ENCODE data around the gene DLL1. TPM values are rescaled to one million over a fixed set of nuclear protein-coding genes. Genes with fewer than 3 reads are reported as not detected.

The DLL1 gene
- total RNA-seq, 1 donor: 0.36 TPM

DNA sequence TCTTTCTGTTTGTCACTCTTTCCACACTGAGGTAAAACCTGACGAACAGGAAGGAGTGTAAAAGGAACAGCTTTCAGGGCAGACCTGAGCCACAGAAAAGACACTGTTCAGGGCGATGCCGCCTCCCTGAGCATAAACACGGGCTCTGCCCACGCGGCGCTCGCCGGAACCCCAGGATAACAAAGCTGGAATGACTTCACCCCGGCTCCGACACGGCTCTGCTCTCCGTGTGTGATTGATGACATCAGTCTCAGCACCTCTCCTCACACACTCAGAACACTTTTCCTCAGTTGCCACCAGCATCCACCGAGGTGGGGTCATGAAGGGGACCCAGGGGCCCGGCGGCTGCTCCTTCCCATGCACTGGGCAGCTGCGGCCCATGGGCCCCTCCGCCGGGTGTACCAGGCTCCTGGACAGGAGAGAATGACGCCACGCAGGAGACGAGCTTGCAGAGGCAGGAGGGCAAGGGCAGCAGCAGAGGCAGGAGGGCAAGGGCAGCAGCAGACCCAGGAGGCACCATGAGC lies 43.6 kb downstream of the DLL1 start:
- Histone ChIP-seq H2AFZ (ENCODE audit: low read length) (no peak overlapping the region), H3K27me3 (ENCODE audit: insufficient read depth, low read length) (peaks cover 25% of the 10 kb centered on the region), H3K36me3 (ENCODE audit: insufficient read depth, low read length) (no peaks in the 10 kb centered on the region), H3K4me2 (ENCODE audit: insufficient read depth, low read length) (peak overlapping the region; percentile 32), H3K27ac (ENCODE audit: low read depth, low read length) (no peak overlapping the region), H4K20me1 (ENCODE audit: insufficient read depth, low read length) (no peaks in the 10 kb centered on the region), H3K4me1 (ENCODE audit: insufficient read depth, low read length) (no peaks in the 10 kb centered on the region), H3K9me3 (ENCODE audit: low read depth, low read length) (no peaks in the 10 kb centered on the region), H3K79me2 (ENCODE audit: insufficient read depth, low read length) (no peaks in the 10 kb centered on the region), H3K4me3 (ENCODE audit: insufficient read depth, low read length) (peak overlapping the region; percentile 16)
- TF ChIP-seq CTCF (IDR thresholded peaks at IDR 0.05; ENCODE audit: extremely low read depth, low read depth, low read length): no peak
- no peak for DNase-seq (ENCODE audit: insufficient read length, low spot score, missing footprints)

DNA sequence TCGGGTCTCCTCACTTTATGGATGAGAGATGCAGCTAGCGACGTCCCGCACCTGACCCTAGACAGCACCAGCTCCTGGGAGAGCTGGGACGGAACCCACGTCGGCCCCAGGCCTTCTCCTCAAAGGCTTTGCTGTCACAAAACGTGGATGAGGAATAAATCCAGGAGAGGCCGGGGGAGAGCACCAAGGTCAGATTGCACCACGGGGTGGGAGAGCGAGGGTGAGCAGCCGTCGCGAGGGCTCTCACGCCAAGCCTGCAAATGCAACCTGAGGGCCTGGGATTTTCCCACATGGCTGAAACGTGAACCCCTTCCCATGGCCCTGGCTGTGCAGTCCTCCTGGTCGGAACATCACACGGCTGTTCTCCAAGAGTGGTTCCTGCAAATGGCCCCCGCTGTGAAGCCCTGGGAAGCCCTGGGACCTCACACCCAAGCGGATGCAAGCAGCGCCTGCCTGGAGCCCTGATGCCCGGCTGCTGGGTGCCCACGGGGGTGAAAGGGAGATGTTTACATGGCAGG lies 45.3 kb downstream of the DLL1 start:
- Histone ChIP-seq H3K9me3 (ENCODE audit: low read depth, low read length) (no peaks in the 10 kb centered on the region), H3K27ac (ENCODE audit: low read depth, low read length) (no peak overlapping the region), H3K4me2 (ENCODE audit: insufficient read depth, low read length) (no peak overlapping the region), H2AFZ (ENCODE audit: low read length) (no peak overlapping the region), H3K27me3 (ENCODE audit: insufficient read depth, low read length) (peaks cover 25% of the 10 kb centered on the region), H4K20me1 (ENCODE audit: insufficient read depth, low read length) (no peaks in the 10 kb centered on the region), H3K36me3 (ENCODE audit: insufficient read depth, low read length) (no peaks in the 10 kb centered on the region), H3K79me2 (ENCODE audit: insufficient read depth, low read length) (no peaks in the 10 kb centered on the region), H3K4me1 (ENCODE audit: insufficient read depth, low read length) (no peaks in the 10 kb centered on the region), H3K4me3 (ENCODE audit: insufficient read depth, low read length) (no peak overlapping the region)
- DNase-seq (ENCODE audit: insufficient read length, low spot score, missing footprints): no peak
- no peak for TF ChIP-seq CTCF (IDR thresholded peaks at IDR 0.05; ENCODE audit: extremely low read depth, low read depth, low read length)

DNA sequence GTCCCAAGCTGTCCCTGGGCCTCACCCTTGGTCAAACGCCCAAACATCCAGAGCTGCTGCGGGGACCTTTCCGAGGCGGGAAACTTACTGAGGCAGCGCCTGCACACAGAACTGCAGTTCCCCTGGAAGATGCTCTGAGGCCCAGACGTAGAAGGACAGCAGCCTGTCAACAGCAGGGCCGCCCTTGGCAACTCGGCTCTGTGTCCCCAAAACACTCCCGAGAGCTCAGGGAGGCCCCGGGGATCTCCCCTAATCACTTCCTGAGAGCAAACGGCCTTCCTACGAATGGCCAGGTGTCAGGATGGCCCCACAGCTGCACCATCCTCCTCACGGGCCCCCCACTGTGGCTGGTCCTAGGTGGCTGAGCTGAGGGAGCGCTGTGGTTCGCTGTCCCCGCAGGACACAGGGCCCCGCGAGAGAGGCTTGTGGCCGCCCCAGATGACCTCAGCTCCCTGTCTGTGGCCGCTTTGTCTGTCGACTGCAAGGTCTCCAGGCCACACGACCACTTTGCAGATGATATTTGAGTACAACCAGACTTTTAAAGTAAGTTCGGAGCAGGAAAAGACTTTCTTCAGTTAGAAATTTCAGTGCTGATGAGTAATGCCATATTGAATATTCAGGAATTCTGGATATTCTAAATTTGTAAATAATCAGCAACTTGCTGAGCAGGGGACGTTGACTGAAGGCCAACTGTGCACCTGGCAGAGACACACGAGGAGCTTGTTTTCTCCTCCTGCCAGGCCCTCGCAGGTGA lies 46.0 kb downstream of the DLL1 start:
- Histone ChIP-seq H3K27ac (ENCODE audit: low read depth, low read length) (no peak overlapping the region), H3K4me2 (ENCODE audit: insufficient read depth, low read length) (no peak overlapping the region), H3K27me3 (ENCODE audit: insufficient read depth, low read length) (peaks cover 25% of the 10 kb centered on the region), H3K36me3 (ENCODE audit: insufficient read depth, low read length) (no peaks in the 10 kb centered on the region), H2AFZ (ENCODE audit: low read length) (no peak overlapping the region), H4K20me1 (ENCODE audit: insufficient read depth, low read length) (no peaks in the 10 kb centered on the region), H3K9me3 (ENCODE audit: low read depth, low read length) (no peaks in the 10 kb centered on the region), H3K4me3 (ENCODE audit: insufficient read depth, low read length) (no peak overlapping the region), H3K4me1 (ENCODE audit: insufficient read depth, low read length) (no peaks in the 10 kb centered on the region), H3K79me2 (ENCODE audit: insufficient read depth, low read length) (no peaks in the 10 kb centered on the region)
- no peak for DNase-seq (ENCODE audit: insufficient read length, low spot score, missing footprints)
- TF ChIP-seq CTCF (IDR thresholded peaks at IDR 0.05; ENCODE audit: extremely low read depth, low read depth, low read length): no peak

DNA sequence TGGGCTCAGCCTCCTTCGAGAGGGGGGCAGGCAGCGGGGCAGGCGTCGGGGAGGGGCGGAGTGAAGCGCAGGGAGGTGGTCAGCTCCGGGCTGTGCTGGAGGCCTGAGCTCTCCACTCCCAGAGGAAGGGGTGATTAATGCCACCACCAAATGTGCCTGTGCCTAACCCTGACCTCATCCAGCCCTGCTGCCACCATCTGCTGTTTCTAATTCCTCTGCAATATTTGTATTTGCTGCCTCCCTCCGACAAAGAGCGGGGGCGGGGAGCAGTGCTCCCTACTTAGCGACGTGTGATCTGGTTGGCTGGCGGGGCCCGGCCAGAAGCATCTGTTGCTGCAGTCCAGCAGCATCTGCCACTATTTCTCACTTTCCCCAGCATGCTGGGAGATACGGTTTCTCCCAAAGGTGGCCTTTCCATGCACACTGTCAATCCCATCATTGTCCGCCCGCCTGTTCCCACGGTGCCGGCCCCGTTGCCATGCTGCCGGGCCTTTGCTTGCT lies 47.0 kb downstream of the DLL1 start:
- Histone ChIP-seq H2AFZ (ENCODE audit: low read length) (no peak overlapping the region), H3K9me3 (ENCODE audit: low read depth, low read length) (no peaks in the 10 kb centered on the region)

More for the DNA sequence above, 47.0 kb downstream of the DLL1 start:
- H3K27ac ChIP-seq (ENCODE audit: low read depth, low read length): no peak overlapping the region
- DNase-seq (ENCODE audit: insufficient read length, low spot score, missing footprints): no peak
- H3K27me3 ChIP-seq (ENCODE audit: insufficient read depth, low read length): peaks cover 25% of the 10 kb centered on the region
- H3K36me3 ChIP-seq (ENCODE audit: insufficient read depth, low read length): no peaks in the 10 kb centered on the region
- H3K4me3 ChIP-seq (ENCODE audit: insufficient read depth, low read length): no peak overlapping the region
- TF ChIP-seq CTCF (IDR thresholded peaks at IDR 0.05; ENCODE audit: extremely low read depth, low read depth, low read length): no peak
- no peaks in the 10 kb centered on the region for H3K4me1 ChIP-seq (ENCODE audit: insufficient read depth, low read length)
- no peaks in the 10 kb centered on the region for H4K20me1 ChIP-seq (ENCODE audit: insufficient read depth, low read length)
- H3K79me2 ChIP-seq (ENCODE audit: insufficient read depth, low read length): no peaks in the 10 kb centered on the region
- H3K4me2 ChIP-seq (ENCODE audit: insufficient read depth, low read length): no peak overlapping the region
